H1 (cell line): ENCODE measurements around the gene BCL11A. TPM values are rescaled to one million over a fixed set of nuclear protein-coding genes. Genes with fewer than 3 reads are reported as not detected.

Source experiments
- EP300 ChIP-seq, 2 experiments: IDR thresholded peaks; 1 replicate in 1 of 2; 2 replicates in 1 of 2; pipeline ENCODE4 v1.6.1; 2011 to 2012; ENCODE audit warnings: low read depth in 2 of 2, low read length in 2 of 2, mild to moderate bottlenecking in 2 of 2, borderline replicate concordance in 1 of 2, inconsistent platforms in 1 of 2, moderate library complexity in 1 of 2
- HDAC2 ChIP-seq, 2 experiments: fragments of 300-600 bp in 1 of 2; sonication (generic) in 1 of 2; IDR thresholded peaks; 2 replicates each; pipeline ENCODE4 v1.6.1; 2011 to 2012; ENCODE audit warnings: low read depth in 2 of 2, low read length in 2 of 2, mild to moderate bottlenecking in 2 of 2, moderate library complexity in 2 of 2, borderline replicate concordance in 1 of 2, inconsistent platforms in 1 of 2
- KDM5A ChIP-seq: fragments of 200-600 bp; IDR thresholded peaks from 2 replicates; pipeline ENCODE4 v1.7.1; 2012; ENCODE audit warnings: mild to moderate bottlenecking, low read length, inconsistent platforms, mixed read lengths
- MAFK ChIP-seq: IDR thresholded peaks from 2 replicates; pipeline ENCODE4 v1.6.1; 2012; ENCODE audit warnings: low read depth, mild to moderate bottlenecking, improper control_type of control experiment, low read length
- SAP30 ChIP-seq: fragments of 300-600 bp; sonication (generic); IDR thresholded peaks from 2 replicates; pipeline ENCODE4 v1.7.1; 2012; ENCODE audit warnings: low read length, moderate library complexity, mild to moderate bottlenecking, inconsistent platforms; ENCODE audit not compliant: insufficient read depth, insufficient replicate concordance
- SIX5 ChIP-seq: IDR thresholded peaks from 2 replicates; pipeline ENCODE4 v1.6.1; 2011; ENCODE audit warnings: mild to moderate bottlenecking, low read depth, low read length
- polyA plus RNA-seq, 7 experiments: library from polyadenylated mRNA; depleted of rRNA in 3 of 7; stranded (reverse) in 5 of 7; unstranded in 2 of 7; fragments of >200 nt in 5 of 7; fragments of 200-250 nt in 2 of 7; gene quantifications; 1 replicate in 5 of 7; 2 replicates in 1 of 7; 4 replicates in 1 of 7; pipeline versions ENCODE4 v1.2.1 to v1.2.3, GENCODE V29; 2011 to 2013; ENCODE audit warnings: missing spikeins in 2 of 7, mixed read lengths in 2 of 7
- total RNA-seq: library from RNA; stranded (reverse); fragmentation: NEBNext Ultra II Directional; extraction: Animal tissue kit (Norgen Biotek cat#: 25700); gene quantifications from 2 replicates; pipeline ENCODE4 v1.2.1, GENCODE V29; 2021

Gene BCL11A
- total and polyA plus RNA-seq, 2 of the 8 experiments (the other 6 are each of a cell fraction or from before 2014, with no cell fraction given): 11.9 to 59.3 TPM

DNA sequence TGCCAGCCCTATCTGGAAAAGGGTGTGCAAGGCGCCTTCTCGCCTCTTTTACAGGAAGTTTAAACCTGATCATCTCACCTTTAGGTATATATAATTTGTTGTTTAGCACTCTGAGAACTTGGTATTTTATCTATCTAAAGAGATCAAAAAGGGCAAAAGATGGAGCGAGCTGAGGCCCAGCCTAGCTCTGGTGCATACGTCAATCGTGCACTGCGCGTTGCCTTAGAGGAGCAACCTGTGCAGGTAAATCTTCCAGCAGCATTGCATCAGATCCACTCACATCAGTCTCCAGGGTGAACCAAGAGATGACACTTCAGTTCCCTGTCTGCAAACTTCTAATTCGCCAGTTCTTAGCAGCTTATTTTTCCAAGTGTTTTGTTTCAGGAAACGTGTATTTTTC lies 15.4 kb downstream of the BCL11A start (continued):
- no peak for TF ChIP-seq MAFK
- no peak for TF ChIP-seq SIX5
- TF ChIP-seq EP300 (IDR thresholded peaks at IDR 0.05; ENCODE audit: borderline replicate concordance in 1 of 2, low read depth in 2 of 2, low read length in 2 of 2): no peak
- TF ChIP-seq SAP30: no peak
- no peak for TF ChIP-seq HDAC2 (IDR thresholded peaks at IDR 0.05; ENCODE audit: borderline replicate concordance in 1 of 2, low read depth in 2 of 2, low read length in 2 of 2)
- TF ChIP-seq KDM5A: no peak
